ENCODE measurements around the gene UMAD1.
A peak's percentile ranks its signal among the peaks of the same experiment; 100 is the strongest.

The UMAD1 gene

DNA sequence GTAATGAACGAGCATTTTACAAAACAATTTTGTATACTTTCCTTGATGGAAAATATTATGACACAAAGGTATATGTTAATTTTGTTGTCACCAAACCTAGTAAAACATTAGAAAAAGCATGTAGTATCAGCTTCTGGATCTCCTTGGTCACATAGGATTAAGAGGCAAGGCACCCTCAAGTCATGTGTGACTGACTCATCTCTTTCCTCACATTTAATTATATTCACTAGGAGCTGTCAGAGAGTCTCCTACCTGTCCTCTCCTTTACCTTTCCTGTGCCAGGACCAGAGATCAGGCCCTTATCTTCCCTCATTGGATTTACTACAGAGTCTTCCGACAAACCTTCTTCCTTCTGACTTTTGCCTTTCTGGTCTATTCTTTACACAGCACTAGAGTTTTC, 189.1 kb downstream of the UMAD1 start:
- H3K4me1 ChIP-seq (ENCODE audit: insufficient read depth, poor library complexity, severe bottlenecking), result no peaks in the 10 kb centered on the region
- TF ChIP-seq, protein P1, sequence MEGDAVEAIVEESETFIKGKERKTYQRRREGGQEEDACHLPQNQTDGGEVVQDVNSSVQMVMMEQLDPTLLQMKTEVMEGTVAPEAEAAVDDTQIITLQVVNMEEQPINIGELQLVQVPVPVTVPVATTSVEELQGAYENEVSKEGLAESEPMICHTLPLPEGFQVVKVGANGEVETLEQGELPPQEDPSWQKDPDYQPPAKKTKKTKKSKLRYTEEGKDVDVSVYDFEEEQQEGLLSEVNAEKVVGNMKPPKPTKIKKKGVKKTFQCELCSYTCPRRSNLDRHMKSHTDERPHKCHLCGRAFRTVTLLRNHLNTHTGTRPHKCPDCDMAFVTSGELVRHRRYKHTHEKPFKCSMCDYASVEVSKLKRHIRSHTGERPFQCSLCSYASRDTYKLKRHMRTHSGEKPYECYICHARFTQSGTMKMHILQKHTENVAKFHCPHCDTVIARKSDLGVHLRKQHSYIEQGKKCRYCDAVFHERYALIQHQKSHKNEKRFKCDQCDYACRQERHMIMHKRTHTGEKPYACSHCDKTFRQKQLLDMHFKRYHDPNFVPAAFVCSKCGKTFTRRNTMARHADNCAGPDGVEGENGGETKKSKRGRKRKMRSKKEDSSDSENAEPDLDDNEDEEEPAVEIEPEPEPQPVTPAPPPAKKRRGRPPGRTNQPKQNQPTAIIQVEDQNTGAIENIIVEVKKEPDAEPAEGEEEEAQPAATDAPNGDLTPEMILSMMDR (IDR thresholded peaks at IDR 0.05; ENCODE audit: poor library complexity, severe bottlenecking), result no peak
- no peak overlapping the region for H3K27ac ChIP-seq (ENCODE audit: poor library complexity, severe bottlenecking)
- no peaks in the 10 kb centered on the region for H3K36me3 ChIP-seq (ENCODE audit: low read depth)
- H3K9me3 ChIP-seq (ENCODE audit: severe bottlenecking), result no peaks in the 10 kb centered on the region
- ATAC-seq (ENCODE audit: low read depth) (peak; percentile 61; the same call in 2 of the 3 replicates), DNase-seq (ENCODE audit: low spot score) (no peak)
- H3K27me3 ChIP-seq (ENCODE audit: insufficient read depth, poor library complexity, severe bottlenecking), result no peaks in the 10 kb centered on the region
- no peak overlapping the region for H3K4me3 ChIP-seq (ENCODE audit: severe bottlenecking)

DNA sequence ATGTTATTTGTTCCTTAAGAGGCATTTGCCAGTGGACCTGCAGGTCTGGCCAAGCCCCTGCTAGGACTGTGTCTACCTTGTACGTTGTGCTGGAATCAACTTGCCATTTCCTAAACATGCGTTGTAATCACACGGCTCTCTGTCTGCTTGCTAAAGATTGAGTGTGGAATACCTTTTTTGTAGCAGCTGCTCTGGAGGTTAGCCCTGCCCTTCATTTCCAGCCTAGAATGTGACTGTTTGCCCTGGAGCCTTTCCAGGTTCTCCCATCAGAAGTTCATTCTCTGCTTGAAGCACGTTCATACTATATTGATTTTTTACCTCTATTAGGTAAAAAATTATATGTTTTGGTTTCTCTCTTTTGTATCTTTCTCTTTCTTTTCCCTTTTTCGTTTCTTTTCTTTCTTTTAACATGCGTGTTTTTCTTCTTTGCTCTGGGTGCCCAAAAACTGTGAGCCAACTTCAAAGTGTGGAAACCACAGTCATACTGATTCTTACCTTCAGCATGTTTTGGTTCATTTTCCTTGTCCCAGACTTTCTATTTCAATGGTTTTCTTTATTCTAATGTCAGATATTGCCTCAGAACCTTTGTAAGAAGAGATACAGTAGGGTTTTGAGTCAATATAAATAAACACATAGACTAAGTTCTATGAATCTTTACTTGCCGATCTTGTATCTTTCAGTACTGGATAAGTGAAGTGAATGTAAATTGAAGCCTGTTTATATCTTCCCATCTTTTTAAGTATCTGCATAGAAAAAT, 189.7 kb downstream of the UMAD1 start:
- DNase-seq (ENCODE audit: low spot score), result no peak
- no peaks in the 10 kb centered on the region for H3K36me3 ChIP-seq (ENCODE audit: low read depth)
- ATAC-seq (ENCODE audit: low read depth), result peak; percentile 27; the same call in 1 of the 3 replicates
- no peaks in the 10 kb centered on the region for H3K4me1 ChIP-seq (ENCODE audit: insufficient read depth, poor library complexity, severe bottlenecking)
- H3K9me3 ChIP-seq (ENCODE audit: severe bottlenecking), result no peaks in the 10 kb centered on the region
- no peak overlapping the region for H3K27ac ChIP-seq (ENCODE audit: poor library complexity, severe bottlenecking)
- no peaks in the 10 kb centered on the region for H3K27me3 ChIP-seq (ENCODE audit: insufficient read depth, poor library complexity, severe bottlenecking)
- no peak overlapping the region for H3K4me3 ChIP-seq (ENCODE audit: severe bottlenecking)
- TF ChIP-seq, protein P1 (IDR thresholded peaks at IDR 0.05; ENCODE audit: poor library complexity, severe bottlenecking), result no peak

DNA sequence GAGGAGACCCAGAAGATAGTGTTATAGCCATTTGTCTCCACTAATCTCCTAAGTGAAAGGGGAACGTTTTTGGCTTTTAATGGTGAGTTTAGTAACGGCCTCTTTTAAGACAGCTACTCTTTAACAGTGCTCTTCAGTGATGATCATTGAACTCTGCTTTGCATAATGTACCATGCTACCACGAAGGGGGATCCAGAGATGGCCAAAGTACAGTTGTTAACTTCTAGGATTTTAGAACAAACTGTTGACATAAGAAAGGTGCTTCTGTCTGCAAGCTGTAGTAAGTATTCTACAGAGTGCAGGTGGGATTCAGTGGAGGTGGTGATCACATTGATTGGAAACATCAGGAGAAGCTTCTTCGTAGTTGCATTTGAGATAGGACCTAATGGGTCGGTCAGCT, 192.0 kb downstream of the UMAD1 start:
- Histone ChIP-seq H3K27ac (ENCODE audit: poor library complexity, severe bottlenecking) (no peak overlapping the region), H3K4me3 (ENCODE audit: severe bottlenecking) (no peak overlapping the region), H3K36me3 (ENCODE audit: low read depth) (no peaks in the 10 kb centered on the region), H3K27me3 (ENCODE audit: insufficient read depth, poor library complexity, severe bottlenecking) (no peaks in the 10 kb centered on the region), H3K4me1 (ENCODE audit: insufficient read depth, poor library complexity, severe bottlenecking) (no peaks in the 10 kb centered on the region), H3K9me3 (ENCODE audit: severe bottlenecking) (no peaks in the 10 kb centered on the region)
- no peak for DNase-seq (ENCODE audit: low spot score)
- no peak for ATAC-seq (ENCODE audit: low read depth)
- TF ChIP-seq, protein P1 (IDR thresholded peaks at IDR 0.05; ENCODE audit: poor library complexity, severe bottlenecking), result no peak

DNA sequence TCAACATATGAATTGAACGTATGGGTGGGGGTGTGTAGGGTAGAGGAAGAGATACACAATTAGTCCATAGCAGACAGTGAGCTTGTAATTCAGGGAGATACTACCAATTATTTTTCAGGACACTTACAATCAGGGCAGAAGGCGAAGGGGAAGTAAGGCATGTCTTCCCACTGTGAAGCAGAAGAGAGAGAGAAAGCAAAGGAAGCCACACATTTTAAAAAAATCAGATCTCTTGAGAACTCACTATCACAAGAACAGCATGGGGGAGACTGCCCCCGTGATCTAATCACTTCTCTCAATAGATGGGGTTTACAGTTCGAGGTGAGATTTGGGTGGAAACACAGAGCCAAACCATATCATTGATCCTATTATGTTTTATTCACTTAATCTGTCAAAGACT, 194.2 kb downstream of the UMAD1 start:
- Histone ChIP-seq H3K9me3 (ENCODE audit: severe bottlenecking) (no peaks in the 10 kb centered on the region), H3K4me3 (ENCODE audit: severe bottlenecking) (no peak overlapping the region), H3K36me3 (ENCODE audit: low read depth) (no peaks in the 10 kb centered on the region), H3K27ac (ENCODE audit: poor library complexity, severe bottlenecking) (no peak overlapping the region), H3K4me1 (ENCODE audit: insufficient read depth, poor library complexity, severe bottlenecking) (no peaks in the 10 kb centered on the region), H3K27me3 (ENCODE audit: insufficient read depth, poor library complexity, severe bottlenecking) (no peaks in the 10 kb centered on the region)
- ATAC-seq (ENCODE audit: low read depth) (no peak), DNase-seq (ENCODE audit: low spot score) (no peak)
- TF ChIP-seq, protein P1 (IDR thresholded peaks at IDR 0.05; ENCODE audit: poor library complexity, severe bottlenecking), result no peak

DNA sequence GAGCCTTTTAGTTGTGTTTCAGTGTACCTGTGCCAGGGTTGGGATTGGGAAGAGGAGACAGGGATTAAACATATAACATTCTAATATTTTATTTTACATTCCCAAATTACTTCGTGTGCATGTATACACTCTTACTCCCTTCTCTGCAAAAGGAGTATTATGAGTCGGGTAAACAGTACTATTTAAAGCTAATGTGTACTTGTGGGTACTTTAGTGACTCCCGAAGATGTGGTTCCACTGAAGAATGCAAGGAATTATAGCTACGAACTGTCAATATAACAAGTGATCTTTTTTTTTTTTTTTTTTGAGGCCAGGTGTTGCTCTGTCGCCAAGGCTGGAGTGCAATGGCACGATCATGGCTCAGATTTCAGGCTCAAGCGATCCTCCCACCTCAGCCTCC, 200.5 kb downstream of the UMAD1 start:
- no peak for ATAC-seq (ENCODE audit: low read depth)
- TF ChIP-seq, protein P1 (IDR thresholded peaks at IDR 0.05; ENCODE audit: poor library complexity, severe bottlenecking), result no peak
- DNase-seq (ENCODE audit: low spot score), result no peak

More for the DNA sequence above, 200.5 kb downstream of the UMAD1 start:
- Histone ChIP-seq H3K4me1 (ENCODE audit: insufficient read depth, poor library complexity, severe bottlenecking) (no peaks in the 10 kb centered on the region), H3K9me3 (ENCODE audit: severe bottlenecking) (peaks cover 1% of the 10 kb centered on the region), H3K36me3 (ENCODE audit: low read depth) (no peaks in the 10 kb centered on the region), H3K27ac (ENCODE audit: poor library complexity, severe bottlenecking) (no peak overlapping the region), H3K27me3 (ENCODE audit: insufficient read depth, poor library complexity, severe bottlenecking) (no peaks in the 10 kb centered on the region), H3K4me3 (ENCODE audit: severe bottlenecking) (no peak overlapping the region)
